IPS-11a (cell line): Measurements from ENCODE around the gene NSDHL.

Experiments used
- H3K4me3 ChIP-seq: one replicate; pipeline ENCODE4 v1.5.1; 2013; ENCODE audit warnings: low read depth, low read length, control low read depth

Gene NSDHL

GRCh38 chrX:152843852-152844251 lies 13.0 kb downstream of the NSDHL start:
- no peak overlapping the region for H3K4me3 ChIP-seq

GRCh38 chrX:152844256-152844655 lies 13.4 kb downstream of the NSDHL start:
- no peak overlapping the region for H3K4me3 ChIP-seq

GRCh38 chrX:152845618-152846240 lies 14.9 kb downstream of the NSDHL start:
- H3K4me3 ChIP-seq: no peak overlapping the region

GRCh38 chrX:152847281-152847680 lies 16.4 kb downstream of the NSDHL start:
- no peak overlapping the region for H3K4me3 ChIP-seq

- no peak overlapping the region for H3K4me3 ChIP-seq
Measured at GRCh38 chrX:152850465-152850864, 19.6 kb downstream of the NSDHL start.

GRCh38 chrX:152853986-152854385 lies 23.1 kb downstream of the NSDHL start:
- H3K4me3 ChIP-seq: no peak overlapping the region

- no peak overlapping the region for H3K4me3 ChIP-seq
Measured at GRCh38 chrX:152861116-152861515, 30.3 kb downstream of the NSDHL start.

GRCh38 chrX:152861826-152862225 lies 31.0 kb downstream of the NSDHL start:
- no peak overlapping the region for H3K4me3 ChIP-seq

- H3K4me3 ChIP-seq: no peak overlapping the region
Measured at GRCh38 chrX:152865232-152865920, 34.5 kb downstream of the NSDHL start.

- H3K4me3 ChIP-seq: no peak overlapping the region
Measured at GRCh38 chrX:152866386-152866785, 35.5 kb downstream of the NSDHL start.

GRCh38 chrX:152869972-152870371 lies 39.1 kb downstream of the NSDHL start:
- no peak overlapping the region for H3K4me3 ChIP-seq

- no peak overlapping the region for H3K4me3 ChIP-seq
Measured at GRCh38 chrX:152871260-152871659, 40.4 kb downstream of the NSDHL start.

- no peak overlapping the region for H3K4me3 ChIP-seq
Measured at GRCh38 chrX:152872522-152872921, 41.7 kb downstream of the NSDHL start.

- H3K4me3 ChIP-seq: no peak overlapping the region
Measured at GRCh38 chrX:152873361-152873760, 42.5 kb downstream of the NSDHL start.

GRCh38 chrX:152876931-152877840 lies 46.3 kb downstream of the NSDHL start:
- no peak overlapping the region for H3K4me3 ChIP-seq

GRCh38 chrX:152878976-152879755 lies 48.3 kb downstream of the NSDHL start:
- no peak overlapping the region for H3K4me3 ChIP-seq

- no peak overlapping the region for H3K4me3 ChIP-seq
Measured at GRCh38 chrX:152881289-152881688, 50.4 kb downstream of the NSDHL start.

GRCh38 chrX:152884171-152884570 lies 53.3 kb downstream of the NSDHL start:
- H3K4me3 ChIP-seq: no peak overlapping the region

- H3K4me3 ChIP-seq: no peak overlapping the region
Measured at GRCh38 chrX:152886716-152887115, 55.9 kb downstream of the NSDHL start.

GRCh38 chrX:152892499-152892898 lies 61.6 kb downstream of the NSDHL start:
- no peak overlapping the region for H3K4me3 ChIP-seq
